Measurements from ENCODE around the gene COL16A1.

The COL16A1 gene

DNA sequence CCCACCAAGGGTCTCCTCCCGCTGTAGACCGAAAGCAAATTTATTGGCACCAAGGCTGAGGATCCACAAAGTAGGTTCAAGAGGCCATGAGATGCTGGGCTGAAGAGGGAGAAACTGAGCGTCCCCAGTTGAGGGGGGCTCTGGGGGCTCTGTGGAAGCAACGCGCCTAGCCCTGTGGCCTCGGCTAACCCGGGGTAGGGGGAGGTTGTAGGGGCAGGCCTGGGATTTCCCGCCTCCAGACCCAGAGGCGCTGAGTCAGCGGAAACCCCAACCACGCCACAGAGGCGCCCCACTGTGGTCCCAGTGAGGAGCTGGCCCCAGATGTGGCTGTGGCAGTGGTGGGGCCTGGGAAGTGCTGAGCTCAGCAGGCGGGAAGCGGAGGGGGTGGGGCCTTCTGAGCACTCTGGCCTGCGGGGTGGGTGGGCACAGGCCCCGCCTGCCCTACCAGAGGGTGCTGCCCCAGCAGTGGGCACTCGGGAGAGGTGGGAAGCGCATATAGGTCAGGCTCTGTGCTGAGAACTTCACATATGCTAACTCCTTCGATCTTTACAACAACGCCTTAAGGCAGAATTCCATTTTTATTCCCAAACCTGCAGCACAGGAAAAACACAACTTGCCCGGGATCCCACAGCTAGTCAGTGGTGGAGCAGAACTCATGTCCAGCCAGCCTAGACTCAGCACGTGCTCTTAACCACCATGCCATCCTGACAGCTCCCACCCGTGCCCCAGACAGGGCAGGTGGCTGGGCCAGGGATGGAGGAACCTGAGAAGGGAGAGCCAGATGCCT, 1.5 kb upstream of the COL16A1 start:
- peak; percentile 82 for DNase-seq

DNA sequence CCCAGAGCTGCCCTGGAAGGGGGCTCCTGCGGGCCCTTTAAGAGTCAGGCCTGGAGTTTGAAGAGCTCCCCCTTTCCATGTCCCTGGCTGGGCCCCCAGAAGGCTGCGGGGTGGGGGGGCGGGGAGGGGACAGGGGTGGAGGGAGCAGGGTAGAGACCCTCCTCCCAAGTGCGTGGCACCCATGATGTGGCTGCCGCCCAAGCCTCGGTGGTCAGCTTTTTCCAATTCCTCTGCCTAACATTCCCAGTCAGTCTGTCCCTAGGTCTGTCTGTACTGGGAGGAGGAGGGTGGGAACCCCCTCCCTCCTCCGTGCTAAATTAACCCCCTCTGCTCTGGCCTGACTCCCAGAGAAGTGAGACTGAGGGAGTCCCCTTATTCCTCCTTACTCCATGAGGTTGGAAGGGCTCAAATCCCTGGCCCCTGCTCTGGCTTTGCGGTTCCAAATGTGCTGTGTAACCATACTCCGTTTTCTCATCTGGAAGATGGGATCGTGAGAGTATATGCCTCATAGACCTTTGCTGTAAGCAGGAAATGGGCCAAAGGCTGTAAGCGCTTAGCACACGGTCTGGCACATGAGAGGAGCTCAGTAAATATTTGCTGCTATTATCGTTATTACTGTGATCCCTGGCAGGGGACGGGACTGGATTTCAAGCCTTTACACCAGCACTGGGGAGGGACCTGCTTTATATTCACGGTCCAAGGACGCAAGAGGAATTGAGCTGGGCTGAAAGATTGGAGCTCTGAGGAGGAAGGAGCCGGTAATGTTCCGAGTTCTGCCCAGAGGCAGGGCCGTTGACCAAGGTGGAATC, 658 bp upstream of the COL16A1 start:
- no peak for DNase-seq

DNA sequence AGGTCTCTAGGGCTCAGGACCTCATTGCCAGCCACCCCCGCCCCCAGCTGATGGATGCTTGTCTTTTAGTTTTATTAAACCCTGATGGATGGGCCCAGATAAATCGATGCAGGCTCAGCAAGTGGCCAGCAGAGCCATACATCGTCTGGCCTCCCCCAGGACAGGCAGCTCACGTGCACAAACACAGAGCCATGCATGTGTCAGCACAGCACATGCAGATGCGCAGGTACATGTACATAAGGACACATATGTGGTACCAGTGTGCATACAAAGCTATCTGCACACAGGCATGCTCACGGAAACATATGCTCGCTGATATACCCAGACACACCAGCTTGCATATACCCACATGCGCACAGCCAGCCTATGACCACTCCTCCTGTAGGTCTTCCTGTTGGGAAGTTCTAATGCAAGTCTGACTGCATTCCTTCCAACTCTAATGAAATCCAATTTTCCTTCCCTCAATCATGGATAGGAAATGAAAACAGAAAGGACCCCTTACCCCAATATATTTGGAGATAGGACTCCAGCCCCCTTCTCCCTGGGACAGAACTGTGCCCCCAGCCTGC, 897 bp downstream of the COL16A1 start:
- no peak for DNase-seq

DNA sequence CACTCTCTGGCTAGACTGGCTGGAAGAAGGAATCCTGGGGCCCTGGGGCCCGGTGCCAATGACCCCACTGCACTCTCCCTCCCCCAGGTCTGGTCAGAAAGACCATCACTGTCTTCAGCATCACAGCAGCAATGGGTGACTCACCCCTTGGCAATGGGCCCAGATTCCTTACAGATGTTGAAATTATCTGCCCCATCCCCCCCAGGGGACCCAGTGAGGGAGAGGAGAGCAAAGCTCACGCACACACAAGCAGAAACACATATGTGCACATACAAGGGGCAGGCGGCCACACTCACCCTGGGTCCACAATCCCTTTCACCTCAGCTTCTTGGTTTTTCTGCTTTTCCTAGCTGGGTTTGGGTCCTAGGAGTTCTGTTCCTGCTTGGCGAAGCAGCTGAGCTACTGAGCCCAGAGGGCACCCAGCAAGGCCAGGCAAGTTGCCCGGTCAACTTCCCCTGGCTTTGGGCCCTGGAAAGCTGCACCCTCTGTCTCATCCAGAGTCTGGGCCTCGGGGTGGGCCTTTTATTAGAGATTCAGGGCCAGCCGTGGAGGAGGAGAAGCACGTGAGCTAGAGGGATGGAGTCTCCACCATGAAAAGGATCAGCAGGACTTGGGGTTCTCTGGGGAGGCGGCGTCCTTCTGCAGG, 2.6 kb downstream of the COL16A1 start:
- peak; percentile 53 for DNase-seq

DNA sequence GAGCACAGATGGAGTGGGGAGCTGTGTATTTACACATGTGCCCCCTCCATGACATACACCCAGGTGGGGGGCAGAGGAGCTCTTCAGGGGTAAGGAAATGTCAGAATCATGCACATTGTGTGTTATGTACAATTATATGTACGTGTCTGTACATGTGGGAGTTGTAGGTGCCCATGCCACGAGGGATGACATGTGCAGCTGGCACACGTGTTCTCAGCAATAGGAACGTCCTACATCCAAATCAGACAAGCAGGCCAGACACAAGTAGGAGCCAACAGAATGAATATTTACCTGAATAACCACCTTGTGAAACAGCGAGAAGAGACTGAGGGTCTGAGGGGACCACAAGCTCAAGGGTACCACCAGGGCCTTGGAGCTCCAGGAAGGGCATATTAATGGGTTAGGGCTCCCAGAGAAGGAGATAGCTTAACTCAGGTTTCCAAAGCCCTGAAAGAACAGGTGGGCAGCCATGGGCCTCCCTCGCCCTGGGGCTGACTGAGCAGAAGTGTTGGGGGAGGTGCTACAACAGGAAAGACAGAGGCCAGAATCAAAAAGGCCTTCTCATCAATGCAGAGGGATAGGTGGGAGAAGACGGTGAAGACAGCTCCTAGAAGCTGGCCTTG, 3.2 kb downstream of the COL16A1 start:
- DNase-seq, result no peak

DNA sequence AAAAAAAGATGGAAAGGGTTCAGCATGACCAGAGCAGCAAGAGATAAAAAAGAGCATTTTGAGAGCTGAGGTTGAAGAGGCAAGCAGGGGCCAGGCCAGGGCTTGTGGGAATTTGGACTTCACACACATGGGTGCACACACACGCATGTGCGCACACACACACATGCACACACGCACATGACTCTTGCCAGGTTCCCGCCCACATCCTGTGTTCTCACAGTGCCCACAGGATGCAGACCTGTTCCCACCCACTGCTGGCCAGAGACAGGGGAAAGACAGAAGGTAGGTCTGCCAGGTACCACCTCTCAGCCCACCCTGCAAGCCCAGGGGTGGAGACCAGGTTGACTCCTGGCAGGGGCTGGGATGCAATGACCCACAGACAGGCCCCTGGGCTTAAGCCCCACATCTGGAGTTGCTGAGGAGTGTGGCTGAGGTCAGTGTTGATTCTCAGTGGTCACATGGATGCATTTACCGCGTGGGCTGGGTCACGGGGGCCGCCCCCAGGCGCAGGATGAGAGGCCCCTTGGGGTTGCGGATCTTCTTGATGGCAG, 4.4 kb downstream of the COL16A1 start:
- peak; percentile 19 for DNase-seq

DNA sequence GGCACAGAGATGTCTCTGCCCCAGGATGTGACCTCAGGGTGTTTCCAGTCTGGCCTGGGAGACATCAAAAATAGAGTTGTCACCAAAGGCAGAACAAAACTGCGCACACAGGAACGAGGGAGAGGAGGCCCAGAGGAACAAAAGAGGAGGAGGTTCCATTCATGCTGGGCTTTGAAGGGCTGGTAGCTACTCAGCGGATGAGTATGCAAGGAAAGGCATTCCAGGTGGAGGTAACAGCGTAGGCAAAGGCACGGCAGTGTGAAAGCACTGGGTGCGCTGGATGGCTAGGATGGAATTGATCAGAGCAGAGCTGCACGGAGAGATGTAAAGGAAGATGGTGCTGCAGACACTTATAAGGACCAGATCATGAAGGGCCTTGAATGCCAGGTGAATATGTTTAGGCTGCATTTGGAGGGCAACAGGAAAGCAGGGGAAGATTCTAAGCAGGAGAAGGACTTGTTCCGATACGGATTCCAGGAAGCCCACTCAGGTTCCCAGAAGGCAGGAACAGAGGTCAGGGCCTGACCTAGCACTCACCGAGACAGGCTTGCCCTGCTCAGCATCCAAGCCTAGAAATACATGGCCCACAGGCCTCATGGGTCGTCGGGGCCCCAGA, 6.3 kb downstream of the COL16A1 start:
- no peak for DNase-seq

DNA sequence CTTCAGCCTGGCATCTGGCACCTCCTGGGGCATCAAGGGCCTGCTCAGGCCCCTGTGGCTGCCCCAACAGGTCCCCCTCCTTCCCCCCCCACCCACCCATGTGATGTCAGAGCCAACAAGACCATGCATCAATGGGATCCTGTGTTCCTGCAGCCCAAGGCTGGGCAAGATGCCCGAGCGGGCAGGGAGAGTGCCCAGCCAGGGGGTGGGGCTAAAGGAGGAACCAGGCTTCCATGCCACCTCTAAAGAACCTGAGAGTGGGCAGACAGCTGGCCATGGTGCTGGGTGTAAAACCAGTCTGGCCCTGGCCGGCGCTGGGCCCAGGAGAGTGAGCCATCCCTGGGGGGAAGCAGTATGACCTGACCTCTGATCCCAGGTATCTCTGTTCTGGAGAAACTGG, 7.6 kb downstream of the COL16A1 start:
- no peak for DNase-seq

DNA sequence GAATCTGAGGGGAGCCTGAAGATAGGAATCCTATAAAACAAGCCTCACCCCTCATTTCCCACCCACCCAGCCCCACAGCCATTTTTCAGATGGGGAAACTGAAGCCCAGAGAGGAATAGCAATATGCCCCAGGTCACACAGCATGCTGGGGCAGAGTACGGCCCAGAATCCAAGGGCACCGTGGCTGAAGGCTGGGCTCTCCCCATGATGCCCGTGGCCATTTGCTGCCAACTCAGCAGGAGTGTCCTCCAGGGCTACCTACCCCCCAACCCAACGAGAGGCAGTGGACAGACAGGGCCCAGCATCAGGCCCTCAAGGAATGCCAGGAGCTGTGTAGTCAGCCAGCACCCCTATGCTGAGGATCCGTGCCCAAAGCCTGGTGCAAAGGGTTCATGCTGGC, 8.5 kb downstream of the COL16A1 start:
- no peak for DNase-seq

DNA sequence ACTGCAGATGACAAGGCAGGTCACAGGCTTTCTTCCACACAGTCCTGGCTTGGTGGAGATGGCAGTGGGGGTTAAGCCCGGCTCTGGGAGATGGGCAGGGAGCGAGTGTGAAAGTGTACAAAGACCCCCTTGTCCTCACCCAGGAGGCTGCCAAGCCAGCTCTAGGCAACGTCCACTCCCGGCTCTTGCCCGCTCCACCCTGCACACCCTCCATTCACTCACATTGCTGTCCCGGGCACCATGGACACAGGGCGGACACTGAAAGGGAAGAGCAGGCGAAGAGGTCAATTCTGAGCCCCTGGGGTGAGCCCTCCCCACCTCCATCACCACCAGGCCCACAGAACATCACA, 8.9 kb downstream of the COL16A1 start:
- DNase-seq, result no peak

DNA sequence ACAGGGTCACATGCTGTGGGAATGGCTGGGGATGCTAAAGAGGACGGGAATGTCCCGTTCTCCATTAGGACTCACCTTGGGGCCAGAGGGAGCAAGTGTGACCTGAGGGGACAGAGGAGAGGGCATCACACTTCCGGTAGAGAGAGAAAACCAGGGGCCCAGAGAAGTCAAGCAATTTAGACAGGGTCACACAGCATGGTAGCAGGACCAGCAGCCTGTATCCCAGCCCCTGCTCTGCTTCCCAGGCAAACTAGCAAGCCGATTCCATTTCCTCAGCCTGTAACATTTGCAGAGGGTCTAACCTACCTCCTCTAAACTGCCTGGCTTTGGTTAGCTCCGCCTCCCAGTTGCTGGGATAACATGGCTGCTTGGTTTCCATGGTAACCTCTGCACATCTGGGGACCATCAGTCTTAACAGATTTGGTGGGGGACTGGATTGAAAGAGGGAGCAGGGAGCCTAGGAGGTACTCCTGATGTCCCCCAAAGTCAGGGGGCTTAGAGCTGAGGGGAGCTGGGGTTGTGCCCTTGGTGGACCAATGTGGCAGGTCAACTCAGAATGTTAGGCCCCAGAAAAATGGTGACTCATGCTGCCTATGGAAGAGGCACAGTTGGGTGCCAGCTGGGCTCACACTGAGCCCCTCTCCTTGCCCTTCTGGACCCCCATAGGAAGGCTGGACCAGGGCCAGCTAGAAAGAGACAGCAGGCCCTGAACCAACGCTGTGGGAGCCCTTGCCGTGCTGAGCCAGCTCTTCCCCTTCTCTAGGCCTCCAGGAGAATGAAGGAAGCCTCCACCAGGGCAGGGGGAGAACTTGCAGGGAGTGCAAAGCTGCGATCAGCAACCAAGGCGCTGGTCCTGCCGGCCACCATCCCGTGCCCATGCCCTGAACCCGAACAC, 9.5 kb downstream of the COL16A1 start:
- DNase-seq, result no peak

DNA sequence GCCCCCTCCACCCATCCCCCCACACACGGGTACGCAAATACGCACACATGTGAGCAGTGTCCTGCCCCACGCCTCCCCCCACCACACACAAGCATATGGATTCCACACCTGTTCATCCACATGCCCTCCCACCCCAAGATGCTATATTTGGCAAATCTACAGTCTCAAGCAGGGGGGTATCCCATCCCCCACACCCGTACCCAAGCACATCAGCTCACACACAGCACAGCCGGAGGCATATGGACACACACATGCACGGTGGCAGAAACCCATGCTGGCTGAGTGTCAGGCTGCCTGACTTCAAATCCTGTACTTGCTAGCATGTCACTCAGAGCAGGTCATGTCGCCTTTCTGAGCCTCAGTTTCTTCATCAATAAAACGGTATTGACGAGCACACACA, 10.6 kb downstream of the COL16A1 start:
- no peak for DNase-seq

DNA sequence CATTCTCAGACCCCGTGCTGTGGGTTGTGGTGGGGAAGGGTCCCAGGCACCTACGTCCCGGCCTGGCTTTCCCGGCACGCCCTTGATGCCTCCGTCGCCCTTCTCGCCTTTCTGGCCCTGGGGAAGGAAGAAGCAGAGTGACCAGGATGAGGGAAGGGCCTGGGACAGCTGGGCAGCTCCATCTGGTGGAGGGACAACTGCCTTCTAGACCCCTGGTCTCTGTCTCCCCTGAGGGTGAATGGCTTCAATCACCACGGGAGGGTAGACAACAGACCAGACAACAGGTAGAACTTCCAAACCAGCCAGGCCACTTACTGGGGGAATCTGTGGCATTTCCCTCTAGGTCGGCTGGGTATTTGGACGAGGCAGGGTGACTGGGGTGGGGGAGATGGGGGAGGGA, 11.9 kb downstream of the COL16A1 start:
- no peak for DNase-seq

DNA sequence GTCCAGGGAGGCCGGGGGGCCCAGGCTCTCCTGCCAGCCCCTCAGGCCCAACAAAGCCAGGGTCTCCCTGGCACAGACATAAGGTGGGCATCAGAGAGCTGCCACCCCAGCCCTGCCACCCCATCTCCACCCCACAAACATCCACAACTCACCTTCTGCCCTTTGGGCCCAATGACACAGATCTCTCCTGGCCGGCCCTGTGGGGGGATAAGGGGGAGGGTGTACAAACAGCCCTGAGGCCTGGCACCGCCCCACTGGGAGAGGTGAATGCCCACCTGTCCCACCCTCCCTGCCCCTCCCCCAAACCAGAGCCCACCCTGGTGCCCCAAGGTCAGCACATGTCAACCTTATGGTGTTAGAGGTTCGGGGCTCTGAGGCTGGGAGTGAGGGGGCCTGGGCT, 12.4 kb downstream of the COL16A1 start:
- DNase-seq, result no peak

DNA sequence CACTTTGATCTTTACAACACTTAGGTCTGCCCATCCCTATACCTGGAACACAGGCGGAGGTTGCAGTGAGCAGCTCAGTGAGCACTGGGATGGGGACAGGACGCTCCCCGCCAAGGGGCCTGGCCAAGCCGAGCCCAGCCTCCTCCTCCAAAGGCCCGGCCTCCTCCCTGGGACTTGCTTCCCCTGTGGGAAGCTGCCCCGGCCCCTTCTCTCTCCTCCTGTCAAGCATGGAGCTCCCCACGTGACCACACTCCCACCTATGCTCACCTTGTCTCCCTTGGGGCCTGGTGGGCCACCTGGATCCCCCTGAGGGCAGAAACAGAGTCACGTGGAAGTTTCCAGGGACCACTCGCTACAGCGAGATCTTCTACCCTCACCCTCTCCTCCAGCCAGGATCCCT, 12.9 kb downstream of the COL16A1 start:
- DNase-seq, result no peak

DNA sequence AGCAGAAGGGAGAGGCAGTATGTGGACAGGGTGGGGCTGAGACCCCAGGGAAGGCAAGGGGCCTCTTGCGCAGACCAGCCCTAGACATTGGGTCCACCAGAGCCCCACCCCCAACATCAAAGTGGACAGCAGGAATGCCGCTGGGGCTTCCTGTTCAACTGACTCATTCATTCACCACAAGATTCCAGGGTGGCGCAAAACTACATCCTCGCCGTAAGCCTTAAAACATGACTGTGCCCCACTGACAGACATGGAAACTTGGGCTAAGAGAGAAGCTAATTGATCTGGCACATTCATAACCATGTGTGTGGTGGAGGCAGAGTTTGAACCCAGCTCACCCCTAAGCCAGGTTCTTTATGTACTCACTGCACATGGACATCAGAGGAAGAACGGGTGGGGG, 14.0 kb downstream of the COL16A1 start:
- DNase-seq, result no peak

DNA sequence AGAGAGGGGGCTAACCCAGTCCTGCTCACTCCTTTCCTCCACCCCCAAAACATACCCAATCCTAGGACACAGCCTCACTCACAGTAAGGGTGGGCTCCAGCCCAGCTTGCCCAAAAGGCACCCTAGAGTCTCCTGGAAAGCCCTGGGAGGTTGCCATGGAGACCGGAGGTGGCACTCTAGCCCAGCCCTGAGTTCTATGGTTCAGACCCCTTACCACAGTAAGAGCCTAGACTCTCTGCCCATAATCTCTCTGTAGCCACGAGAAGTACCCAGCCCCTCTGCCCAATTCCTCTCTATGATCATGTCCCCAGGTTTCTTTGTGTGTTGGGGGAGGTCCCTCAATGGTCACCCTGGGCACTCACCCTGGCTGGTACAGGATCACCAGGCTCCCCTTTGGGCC, 14.4 kb downstream of the COL16A1 start:
- no peak for DNase-seq

DNA sequence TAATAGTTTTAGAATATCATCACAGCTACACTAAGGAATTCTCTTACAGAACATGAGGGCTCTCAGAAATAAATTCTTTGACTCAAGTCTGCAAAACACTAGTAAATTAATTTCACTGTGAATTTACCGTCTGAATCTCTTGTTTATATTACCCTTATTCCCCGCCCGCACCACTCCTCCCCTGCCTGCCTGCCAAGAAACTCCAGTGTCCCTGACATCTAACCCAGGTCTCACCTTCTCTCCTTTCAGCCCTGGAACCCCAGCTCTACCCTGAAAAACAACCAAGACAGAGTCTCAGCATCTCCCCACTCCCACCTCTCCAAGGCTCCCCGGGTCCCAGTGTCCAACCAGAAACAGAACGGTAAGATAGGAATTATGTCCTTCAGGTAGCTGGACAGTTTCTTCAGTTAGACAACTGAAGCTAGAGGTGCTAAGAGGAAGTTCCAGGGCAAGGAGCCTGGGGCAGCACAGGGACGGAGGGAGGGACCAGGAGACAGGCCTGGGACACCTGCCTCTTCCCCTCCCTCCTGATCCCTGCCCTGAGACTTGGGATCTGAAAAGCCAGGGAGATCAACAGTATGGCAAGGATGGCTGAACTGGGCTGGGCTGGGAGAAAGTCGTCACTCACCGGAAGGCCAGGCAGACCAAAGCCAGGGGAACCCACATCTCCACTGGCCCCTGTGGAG, 15.4 kb downstream of the COL16A1 start:
- no peak for DNase-seq

DNA sequence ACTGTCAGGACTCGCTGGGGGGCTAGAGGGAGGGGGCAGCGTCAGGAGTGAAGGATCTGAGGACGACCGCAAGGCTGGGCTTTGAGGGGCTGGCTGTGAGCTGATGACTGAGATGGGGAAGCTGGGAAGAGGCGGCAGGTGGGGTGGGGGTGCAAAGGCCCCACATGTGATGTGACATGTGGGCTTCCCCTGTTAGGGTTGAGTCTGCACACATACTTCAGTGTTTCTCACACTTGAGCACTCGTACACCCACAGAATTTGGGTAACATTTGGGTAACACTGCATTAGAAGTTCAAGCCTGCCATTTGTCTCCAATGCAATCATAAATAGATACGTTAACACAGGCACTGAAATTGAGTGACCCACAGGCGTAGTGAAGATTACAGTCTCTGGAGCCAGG, 16.2 kb downstream of the COL16A1 start:
- DNase-seq, result no peak

DNA sequence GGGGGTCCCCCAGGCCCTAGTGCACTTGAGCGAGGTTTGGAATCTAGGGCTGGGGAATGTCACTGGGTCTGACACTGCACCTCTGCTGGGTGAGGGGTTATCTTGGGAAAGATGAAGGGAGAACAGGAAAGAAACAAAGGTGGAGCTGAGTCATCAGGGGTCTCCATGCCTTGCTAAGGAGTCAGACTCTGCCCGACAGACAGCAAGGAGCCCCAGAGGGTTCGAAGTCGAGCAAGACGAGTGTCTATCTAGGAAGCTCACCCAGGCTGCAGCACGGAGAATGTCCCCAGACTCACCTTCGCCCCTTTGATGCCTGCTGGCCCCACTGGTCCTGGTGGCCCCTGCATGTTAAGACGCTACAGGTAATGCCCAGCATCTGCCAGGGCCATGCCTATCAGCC, 18.0 kb downstream of the COL16A1 start:
- DNase-seq, result no peak

DNA sequence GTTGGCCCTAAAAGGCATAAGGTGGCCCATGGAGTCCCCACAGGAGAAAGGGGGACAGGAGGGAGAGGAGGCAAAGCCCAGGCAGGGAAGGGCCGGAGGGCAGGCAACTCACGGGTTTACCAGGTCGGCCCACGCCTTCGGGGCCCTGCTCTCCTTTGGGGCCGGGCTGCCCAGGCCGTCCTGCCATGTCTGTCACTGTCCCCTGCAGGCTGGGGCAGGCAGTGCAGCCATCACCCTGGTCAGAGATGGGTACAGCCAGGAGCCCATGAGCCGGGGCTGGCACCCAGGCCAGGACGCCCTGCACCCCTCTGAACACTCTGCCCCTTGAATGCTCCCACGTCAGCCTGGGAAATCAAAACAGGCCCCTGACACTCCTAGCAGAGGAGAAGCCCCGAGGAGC, 19.8 kb downstream of the COL16A1 start:
- peak; percentile 25 for DNase-seq

Data from stimulated activated CD4-positive, alpha-beta T cell treated with anti-CD3 and anti-CD28 coated beads, Interleukin-15, amount 100 ng/mL, for 24 hours (primary cell).